ENCODE data around the gene LRFN4.

GRCh38 chr11:66888282-66888681 is 31.4 kb downstream of the LRFN4 start:
- TF ChIP-seq POLR2A (IDR thresholded peaks at IDR 0.05), result no peak
- no peak for TF ChIP-seq EP300 (IDR thresholded peaks at IDR 0.05)
- TF ChIP-seq, protein P1, sequence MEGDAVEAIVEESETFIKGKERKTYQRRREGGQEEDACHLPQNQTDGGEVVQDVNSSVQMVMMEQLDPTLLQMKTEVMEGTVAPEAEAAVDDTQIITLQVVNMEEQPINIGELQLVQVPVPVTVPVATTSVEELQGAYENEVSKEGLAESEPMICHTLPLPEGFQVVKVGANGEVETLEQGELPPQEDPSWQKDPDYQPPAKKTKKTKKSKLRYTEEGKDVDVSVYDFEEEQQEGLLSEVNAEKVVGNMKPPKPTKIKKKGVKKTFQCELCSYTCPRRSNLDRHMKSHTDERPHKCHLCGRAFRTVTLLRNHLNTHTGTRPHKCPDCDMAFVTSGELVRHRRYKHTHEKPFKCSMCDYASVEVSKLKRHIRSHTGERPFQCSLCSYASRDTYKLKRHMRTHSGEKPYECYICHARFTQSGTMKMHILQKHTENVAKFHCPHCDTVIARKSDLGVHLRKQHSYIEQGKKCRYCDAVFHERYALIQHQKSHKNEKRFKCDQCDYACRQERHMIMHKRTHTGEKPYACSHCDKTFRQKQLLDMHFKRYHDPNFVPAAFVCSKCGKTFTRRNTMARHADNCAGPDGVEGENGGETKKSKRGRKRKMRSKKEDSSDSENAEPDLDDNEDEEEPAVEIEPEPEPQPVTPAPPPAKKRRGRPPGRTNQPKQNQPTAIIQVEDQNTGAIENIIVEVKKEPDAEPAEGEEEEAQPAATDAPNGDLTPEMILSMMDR (IDR thresholded peaks at IDR 0.05), result no peak
- no peak for TF ChIP-seq POLR2AphosphoS5 (IDR thresholded peaks at IDR 0.05)
